Measurements from ENCODE around the gene MED9. TPM values are rescaled to one million over a fixed set of nuclear protein-coding genes. Genes with fewer than 3 reads are reported as not detected.

MED9 gene
- total and polyA plus RNA-seq, 2 of the 8 experiments (the other 6 are each of a cell fraction or from before 2014, with no cell fraction given): 15.8 to 19.7 TPM

GRCh38 chr17:17468217-17469010 is 8.4 kb upstream of the MED9 start:
- no peak overlapping the region for H3K4me2 ChIP-seq (ENCODE audit: insufficient read depth in 1 of 2, low read depth in 2 of 2, low read length in 2 of 2)
- H2BK15ac ChIP-seq (ENCODE audit: low read length): no peak overlapping the region
- H4K20me1 ChIP-seq (replicated peaks in 1 of 2; ENCODE audit: control insufficient read depth in 1 of 2, insufficient read depth in 2 of 2, low read length in 2 of 2): no peaks in the 10 kb centered on the region
- no peaks in the 10 kb centered on the region for H3K9me3 ChIP-seq (ENCODE audit: insufficient read depth in 2 of 2, low read depth in 1 of 2, low read length in 1 of 2)
- no peak overlapping the region for H2AFZ ChIP-seq (ENCODE audit: low read length)
- no peaks in the 10 kb centered on the region for H3K79me1 ChIP-seq (ENCODE audit: low read depth, low read length)
- no peak overlapping the region for H3K4me3 ChIP-seq (ENCODE audit: extremely low read depth in 1 of 4, insufficient read depth in 2 of 4, low read depth in 3 of 4, low read length in 4 of 4)
- TF ChIP-seq CHD1 (IDR thresholded peaks at IDR 0.05; ENCODE audit: low read depth, low read length) (no peak), MAX (IDR thresholded peaks at IDR 0.05) (no peak), NANOG (IDR thresholded peaks at IDR 0.05; ENCODE audit: insufficient read depth, low read depth, low read length, poor library complexity, severe bottlenecking) (no peak), ASH2L (IDR thresholded peaks at IDR 0.05; ENCODE audit: low read length) (no peak), EZH2 (IDR thresholded peaks at IDR 0.05; ENCODE audit: low read depth, low read length, severe bottlenecking) (no peak), KDM4A (IDR thresholded peaks at IDR 0.05; ENCODE audit: low read depth, low read length, severe bottlenecking) (no peak), JUN (IDR thresholded peaks at IDR 0.05; ENCODE audit: low read depth, low read length) (no peak), EGR1 (IDR thresholded peaks at IDR 0.05; ENCODE audit: borderline replicate concordance, low read depth, low read length) (no peak), KDM1A (IDR thresholded peaks at IDR 0.05; ENCODE audit: borderline replicate concordance, low read length) (no peak), TCF12 (IDR thresholded peaks at IDR 0.05; ENCODE audit: low read depth, low read length) (no peak), CBX8 (IDR thresholded peaks at IDR 0.05; ENCODE audit: borderline replicate concordance, low read depth, low read length) (no peak)
- H3K18ac ChIP-seq (ENCODE audit: extremely low read depth, low read length): no peak overlapping the region
- H2AK5ac ChIP-seq (ENCODE audit: low read depth, low read length): no peak overlapping the region
- H3K4ac ChIP-seq (replicated peaks; ENCODE audit: insufficient read length, low read depth, low read length): no peak overlapping the region
- no peak overlapping the region for H3K27ac ChIP-seq (ENCODE audit: low read depth, low read length)
- H4K5ac ChIP-seq (ENCODE audit: insufficient read length, low read depth, low read length): no peak overlapping the region
- H3K79me2 ChIP-seq (ENCODE audit: control insufficient read depth in 1 of 2, insufficient read depth in 2 of 2, low read length in 2 of 2): no peaks in the 10 kb centered on the region
- H2BK120ac ChIP-seq (replicated peaks; ENCODE audit: low read depth, low read length): no peak overlapping the region
- POLR2A ChIA-PET (ENCODE audit: partially characterized antibody): no interaction called here
- no peak overlapping the region for H3K23ac ChIP-seq (ENCODE audit: insufficient read length)
- no peaks in the 10 kb centered on the region for H3K4me1 ChIP-seq (replicated peaks in 1 of 4; ENCODE audit: control insufficient read depth in 3 of 4, insufficient read depth in 4 of 4, low read length in 3 of 4)
- CTCF ChIA-PET (ENCODE audit: partially characterized antibody): interaction anchor here (1.7 to 2.0 kb wide), 2 partner anchors 23 to 81 kb away, joined by 6 read pairs; no protein-coding TSS in a partner anchor
- no peak overlapping the region for H4K91ac ChIP-seq (replicated peaks; ENCODE audit: insufficient read length, low read length)
- H2BK20ac ChIP-seq (ENCODE audit: low read length): no peak overlapping the region
- 82% methylated on average over 5 of the region's 5 CpGs; no CpG with 5 or more reads in 1 of the 2 experiments for WGBS, 2 experiments (ENCODE audit: extremely low coverage in 1 of 2, insufficient coverage in 1 of 2, insufficient read length in 1 of 2, insufficient replicate concordance in 2 of 2, low coverage in 1 of 2, low lambda C conversion rate in 2 of 2, missing lambda C conversion rate in 1 of 2)
- H3K27me3 ChIP-seq (replicated peaks in 1 of 4; ENCODE audit: control insufficient read depth in 3 of 4, extremely low read depth in 1 of 4, insufficient read depth in 3 of 4, low read length in 3 of 4): no peaks in the 10 kb centered on the region; a peak in 2 of 7 replicates
- no peak overlapping the region for H3K9ac ChIP-seq (replicated peaks in 1 of 4; ENCODE audit: extremely low read depth in 1 of 4, low read depth in 3 of 4, low read length in 3 of 4)
- H2BK5ac ChIP-seq (ENCODE audit: low read depth, low read length): no peak overlapping the region
- H4K8ac ChIP-seq (ENCODE audit: extremely low read depth, insufficient read depth, low read length): no peak overlapping the region
- H3K36me3 ChIP-seq (ENCODE audit: control insufficient read depth in 2 of 4, insufficient read depth in 4 of 4, low read length in 3 of 4): no peaks in the 10 kb centered on the region
- H3K23me2 ChIP-seq (ENCODE audit: low read depth, low read length): no peaks in the 10 kb centered on the region; the same call in 1 of the 2 replicates
- no peak for FAIRE-seq
- H2BK12ac ChIP-seq (ENCODE audit: low read depth, low read length): no peak overlapping the region
- DNase-seq (ENCODE audit: low read depth in 1 of 2, low spot score in 2 of 2): no peak
- H3K14ac ChIP-seq (ENCODE audit: insufficient read length): no peak overlapping the region
- no peak overlapping the region for H3K56ac ChIP-seq (replicated peaks; ENCODE audit: insufficient read length, low read depth, low read length)
